22Rv1 (cell line): Measurements from ENCODE around the gene PLS1.
"Not testable (repeated sequence)": the region's sequence is repeated elsewhere in the genome, so short reads cannot be mapped to it uniquely, and the experiment has no call there.

Source experiments
- H3K27ac ChIP-seq: fragments of 450-650 bp; 2 replicates; pipeline ENCODE4 v1.5.1; 2017
- CTCF ChIP-seq: fragments of 450-650 bp; IDR thresholded peaks from 2 replicates; pipeline ENCODE4 v1.5.1; 2017; ENCODE audit warnings: mild to moderate bottlenecking
- ZFX ChIP-seq: fragments of 450-650 bp; IDR thresholded peaks from 2 replicates; pipeline ENCODE4 v1.6.1; 2017; ENCODE audit warnings: antibody characterized with exemption, borderline replicate concordance

Gene PLS1

GRCh38 chr3:142568393-142569017, 27.7 kb upstream of the PLS1 start:
- no peak overlapping the region for H3K27ac ChIP-seq
- TF ChIP-seq CTCF (no peak), ZFX (no peak)

GRCh38 chr3:142569422-142569821, 26.8 kb upstream of the PLS1 start:
- not testable (repeated sequence) for H3K27ac ChIP-seq

- H3K27ac ChIP-seq: not testable (repeated sequence)
These were observed 22.0 kb upstream of the PLS1 start for GRCh38 chr3:142574223-142574622.

GRCh38 chr3:142574665-142575064, 21.5 kb upstream of the PLS1 start:
- no peak overlapping the region for H3K27ac ChIP-seq
- TF ChIP-seq CTCF: no peak
- TF ChIP-seq ZFX: no peak

- no peak overlapping the region for H3K27ac ChIP-seq
- TF ChIP-seq ZFX (no peak), CTCF (no peak)
These were observed 19.4 kb upstream of the PLS1 start for GRCh38 chr3:142576792-142577191.

- TF ChIP-seq ZFX (no peak), CTCF (no peak)
- H3K27ac ChIP-seq: peak overlapping the region; percentile 88
These were observed 18.4 kb upstream of the PLS1 start for GRCh38 chr3:142577696-142578328.

GRCh38 chr3:142578329-142579223, 17.6 kb upstream of the PLS1 start, which contains the start of gene ATR:
TSS of gene ATR (minus strand) at chr3:142578733. CDS start at chr3:142578704, 29 bp downstream.
- no peak for TF ChIP-seq ZFX
- TF ChIP-seq CTCF: no peak
- H3K27ac ChIP-seq: peak within 1 kb of the TSS; percentile 88

- no peak overlapping the region for H3K27ac ChIP-seq
- TF ChIP-seq ZFX (no peak), CTCF (no peak)
These were observed 16.2 kb upstream of the PLS1 start for GRCh38 chr3:142580061-142580423.

GRCh38 chr3:142581070-142581469, 15.1 kb upstream of the PLS1 start:
- H3K27ac ChIP-seq: not testable (repeated sequence)
